Keratinocyte (primary cell): ENCODE measurements around the gene MRPS12. TPM values are rescaled to one million over a fixed set of nuclear protein-coding genes. Genes with fewer than 3 reads are reported as not detected.
A peak's percentile ranks its signal among the peaks of the same experiment; 100 is the strongest.

Experiments
- DNase-seq: peaks from one replicate; pipeline ENCODE4 v3.0.0-alpha.2; 2011; ENCODE audit warnings: low read depth, missing footprints, low spot score
- FAIRE-seq: peaks from 2 replicates; lab custom pipeline; 2011; peaks lifted over from hg19 to GRCh38; lab: Jason Lieb, UNC
- H2AFZ ChIP-seq: 2 replicates; pipeline ENCODE4 v1.6.0; 2012; ENCODE audit warnings: low read length, control low read depth, inconsistent platforms; ENCODE audit not compliant: control insufficient read depth
- H3K27ac ChIP-seq: 2 replicates; pipeline ENCODE4 v1.5.1; 2011; ENCODE audit warnings: low read length; ENCODE audit not compliant: control insufficient read depth, insufficient read depth
- H3K27me3 ChIP-seq: 3 replicates; pipeline ENCODE4 v1.6.0; 2011; ENCODE audit warnings: low read length; ENCODE audit not compliant: control insufficient read depth, insufficient read depth; ENCODE audit errors: extremely low read depth
- H3K36me3 ChIP-seq, 2 experiments: 2 replicates in 1 of 2; 3 replicates in 1 of 2; pipeline ENCODE4 v1.5.1; 2011; ENCODE audit warnings: low read length in 2 of 2, mild to moderate bottlenecking in 1 of 2; ENCODE audit not compliant: control insufficient read depth in 2 of 2, insufficient read depth in 2 of 2; ENCODE audit errors: extremely low read depth in 1 of 2
- H3K4me1 ChIP-seq: 3 replicates; pipeline ENCODE4 v1.5.1; 2011; ENCODE audit warnings: low read length; ENCODE audit not compliant: control insufficient read depth, insufficient read depth; ENCODE audit errors: extremely low read depth
- H3K4me2 ChIP-seq: 3 replicates; pipeline ENCODE4 v1.6.0; 2011; ENCODE audit warnings: low read depth, low read length; ENCODE audit not compliant: control insufficient read depth, insufficient read depth; ENCODE audit errors: extremely low read depth
- H3K4me3 ChIP-seq, 3 experiments: fragments of 200-600 bp in 1 of 3; sonication (generic) in 1 of 3; 2 replicates in 2 of 3; 3 replicates in 1 of 3; pipeline ENCODE4 v1.5.1; 2011 to 2016; ENCODE audit warnings: low read length in 3 of 3, mild to moderate bottlenecking in 3 of 3, control low read depth in 2 of 3, inconsistent platforms in 1 of 3, low read depth in 1 of 3, mixed read lengths in 1 of 3, mixed run types in 1 of 3, moderate library complexity in 1 of 3; ENCODE audit not compliant: control insufficient read depth in 2 of 3, insufficient read depth in 2 of 3; ENCODE audit errors: extremely low read depth in 1 of 3
- H3K79me2 ChIP-seq: 2 replicates; pipeline ENCODE4 v1.6.0; 2012; ENCODE audit warnings: low read length; ENCODE audit not compliant: control insufficient read depth, insufficient read depth
- H3K9ac ChIP-seq: 3 replicates; pipeline ENCODE4 v1.6.0; 2011; ENCODE audit warnings: low read length; ENCODE audit not compliant: control insufficient read depth, insufficient read depth; ENCODE audit errors: extremely low read depth
- H3K9me1 ChIP-seq: 3 replicates; pipeline ENCODE4 v1.6.0; 2011; ENCODE audit warnings: low read length; ENCODE audit not compliant: control insufficient read depth, insufficient read depth; ENCODE audit errors: extremely low read depth
- H3K9me3 ChIP-seq: 2 replicates; pipeline ENCODE4 v1.5.1; 2012; ENCODE audit warnings: low read depth, low read length; ENCODE audit not compliant: control insufficient read depth
- H4K20me1 ChIP-seq: 3 replicates; pipeline ENCODE4 v1.6.0; 2011; ENCODE audit warnings: low read length; ENCODE audit not compliant: control insufficient read depth, insufficient read depth; ENCODE audit errors: extremely low read depth
- CTCF ChIP-seq, 3 experiments: IDR thresholded peaks in 1 of 3; conservative IDR thresholded peaks in 1 of 3; optimal IDR thresholded peaks in 1 of 3; 2 replicates in 2 of 3; 3 replicates in 1 of 3; pipeline versions ENCODE3 to v1.5.1; 2011; ENCODE audit warnings: low read length in 3 of 3, mild to moderate bottlenecking in 3 of 3, moderate library complexity in 2 of 3, control low read depth in 1 of 3, inconsistent platforms in 1 of 3; ENCODE audit not compliant: insufficient read depth in 2 of 3; ENCODE audit errors: extremely low read depth in 1 of 3
- EZH2 ChIP-seq: IDR thresholded peaks from one replicate; pipeline ENCODE4 v1.6.1; 2012; ENCODE audit warnings: inconsistent platforms, mild to moderate bottlenecking, low read length, moderate library complexity
- dilution Hi-C: fragments of 300-500 bp; cut with MboI; formaldehyde crosslinking; loops from one replicate; pipeline ENCODE4 v1.7.0; 2020; ENCODE audit warnings: low sequenced_read_pairs; ENCODE audit not compliant: extremely low pct_ligation_motif_present
- polyA plus RNA-seq, 5 experiments: library from polyadenylated mRNA; depleted of rRNA in 3 of 5; stranded (reverse) in 3 of 5; stranded (forward) in 1 of 5; unstranded in 1 of 5; fragments of >200 nt; gene quantifications; 1 replicate in 1 of 5; 2 replicates in 3 of 5; 3 replicates in 1 of 5; pipeline versions ENCODE4 v1.2.1 to v1.2.3, GENCODE V29; 2011 to 2012; ENCODE audit warnings: missing spikeins in 2 of 5, low read depth in 1 of 5, low replicate concordance in 1 of 5

MRPS12 gene
- polyA plus RNA-seq, 1 donor (not counting 4 experiments of a cell fraction or from before 2014, with no cell fraction given) = 37.7 TPM

GRCh38 chr19:38917516-38917915, 13.2 kb upstream of the MRPS12 start:
- TF ChIP-seq CTCF (optimal IDR thresholded peaks at IDR 0.05 in 1 of 3, IDR thresholded peaks at IDR 0.05 in 1 of 3, conservative IDR thresholded peaks at IDR 0.05 in 1 of 3; ENCODE audit: extremely low read depth in 1 of 3, insufficient read depth in 2 of 3, low read length in 3 of 3) (no peak), EZH2 (no peak)
- FAIRE-seq (no peak), DNase-seq (no peak)
- Histone ChIP-seq H3K4me1 (no peaks in the 10 kb centered on the region), H3K27me3 (no peaks in the 10 kb centered on the region), H3K27ac (no peak overlapping the region), H3K79me2 (no peaks in the 10 kb centered on the region), H3K36me3 (peaks cover 8% of the 10 kb centered on the region in 2 experiments), H2AFZ (no peak overlapping the region), H4K20me1 (no peaks in the 10 kb centered on the region), H3K4me2 (no peak overlapping the region), H3K9me3 (no peaks in the 10 kb centered on the region), H3K9me1 (no peaks in the 10 kb centered on the region), H3K4me3 (no peak overlapping the region), H3K9ac (no peak overlapping the region)
- dilution Hi-C loops = no loop called here

DNA sequence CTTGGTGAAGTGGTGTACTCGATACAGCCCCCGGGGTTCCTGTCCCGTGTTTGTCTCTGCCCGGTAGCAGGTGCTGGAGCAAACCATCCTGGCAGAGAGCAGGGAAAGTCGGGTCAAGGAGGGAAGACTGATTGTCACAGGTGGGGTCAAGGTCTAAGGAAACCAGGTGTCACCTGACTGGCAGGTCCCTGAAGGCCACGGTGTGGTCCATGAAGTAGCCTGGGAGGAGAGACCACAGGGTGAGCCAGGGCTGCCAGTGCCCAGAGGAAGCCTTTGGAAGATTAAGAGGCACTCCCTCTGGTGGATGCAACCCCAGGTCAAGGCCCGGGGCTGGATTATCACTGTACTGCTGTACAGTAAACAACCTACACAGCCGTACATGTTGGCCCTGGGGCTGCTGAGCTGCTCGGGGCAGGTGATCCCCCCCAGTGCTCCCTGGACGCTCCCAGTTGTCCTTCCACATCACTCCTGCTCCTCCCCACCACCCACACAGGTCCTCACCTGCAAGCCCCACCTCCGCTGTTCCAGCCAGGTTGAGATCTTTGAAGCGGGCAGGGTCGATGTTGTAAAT, 12.7 kb upstream of the MRPS12 start:
- no peaks in the 10 kb centered on the region for H3K79me2 ChIP-seq
- FAIRE-seq (no peak), DNase-seq (no peak)
- H2AFZ ChIP-seq = no peak overlapping the region
- no peaks in the 10 kb centered on the region for H3K27me3 ChIP-seq
- no peaks in the 10 kb centered on the region for H4K20me1 ChIP-seq
- H3K9me1 ChIP-seq = no peaks in the 10 kb centered on the region
- H3K4me2 ChIP-seq = no peak overlapping the region
- no peak overlapping the region for H3K27ac ChIP-seq
- dilution Hi-C loops = no loop called here
- no peak overlapping the region for H3K4me3 ChIP-seq
- no peaks in the 10 kb centered on the region for H3K9me3 ChIP-seq
- H3K36me3 ChIP-seq = peaks cover 8% of the 10 kb centered on the region in 2 experiments
- TF ChIP-seq EZH2 = no peak
- TF ChIP-seq CTCF (optimal IDR thresholded peaks at IDR 0.05 in 1 of 3, IDR thresholded peaks at IDR 0.05 in 1 of 3, conservative IDR thresholded peaks at IDR 0.05 in 1 of 3; ENCODE audit: extremely low read depth in 1 of 3, insufficient read depth in 2 of 3, low read length in 3 of 3) = peak; percentile 15 to 41 (median 36)
- no peak overlapping the region for H3K9ac ChIP-seq
- no peaks in the 10 kb centered on the region for H3K4me1 ChIP-seq
